ENCODE results near the gene ACOT2.
"Not testable (repeated sequence)": the region's sequence is repeated elsewhere in the genome, so short reads cannot be mapped to it uniquely, and the experiment has no call there.

ACOT2 gene

GRCh38 chr14:73569185-73569958 lies at the start of gene ACOT2:
ACOT2 (plus strand) TSS chr14:73569213; CDS start chr14:73569241, 28 bp downstream.
- peak; percentile 30 for DNase-seq (ENCODE audit: low read depth)

- no peak for DNase-seq (ENCODE audit: low read depth)
Observed at GRCh38 chr14:73521229-73521628, 47.8 kb upstream of the ACOT2 start.

- DNase-seq (ENCODE audit: low read depth): no peak
Observed at GRCh38 chr14:73524493-73524892, 44.5 kb upstream of the ACOT2 start.

- no peak for DNase-seq (ENCODE audit: low read depth)
Observed at GRCh38 chr14:73526036-73526984, 42.7 kb upstream of the ACOT2 start.

- not testable (repeated sequence) for DNase-seq (ENCODE audit: low read depth)
Observed at GRCh38 chr14:73529356-73529755, 39.7 kb upstream of the ACOT2 start.

GRCh38 chr14:73531971-73532370 lies 37.0 kb upstream of the ACOT2 start:
- not testable (repeated sequence) for DNase-seq (ENCODE audit: low read depth)

- not testable (repeated sequence) for DNase-seq (ENCODE audit: low read depth)
Observed at GRCh38 chr14:73537244-73538045, 31.6 kb upstream of the ACOT2 start.

GRCh38 chr14:73539017-73539416 lies 30.0 kb upstream of the ACOT2 start:
- not testable (repeated sequence) for DNase-seq (ENCODE audit: low read depth)

GRCh38 chr14:73542961-73543360 lies 26.1 kb upstream of the ACOT2 start:
- not testable (repeated sequence) for DNase-seq (ENCODE audit: low read depth)

GRCh38 chr14:73545353-73545752 lies 23.7 kb upstream of the ACOT2 start:
- not testable (repeated sequence) for DNase-seq (ENCODE audit: low read depth)

GRCh38 chr14:73549097-73549496 lies 19.9 kb upstream of the ACOT2 start:
- not testable (repeated sequence) for DNase-seq (ENCODE audit: low read depth)

- not testable (repeated sequence) for DNase-seq (ENCODE audit: low read depth)
Observed at GRCh38 chr14:73549889-73550524, 19.0 kb upstream of the ACOT2 start.

GRCh38 chr14:73553845-73554244 lies 15.2 kb upstream of the ACOT2 start:
- DNase-seq (ENCODE audit: low read depth): no peak

- DNase-seq (ENCODE audit: low read depth): not testable (repeated sequence)
Observed at GRCh38 chr14:73557201-73557600, 11.8 kb upstream of the ACOT2 start.

GRCh38 chr14:73558238-73558637 lies 10.8 kb upstream of the ACOT2 start:
- not testable (repeated sequence) for DNase-seq (ENCODE audit: low read depth)

- DNase-seq (ENCODE audit: low read depth): not testable (repeated sequence)
Observed at GRCh38 chr14:73562256-73562655, 6.8 kb upstream of the ACOT2 start.

GRCh38 chr14:73562696-73563095 lies 6.3 kb upstream of the ACOT2 start:
- peak; percentile 37 for DNase-seq (ENCODE audit: low read depth)

- not testable (repeated sequence) for DNase-seq (ENCODE audit: low read depth)
Observed at GRCh38 chr14:73566431-73566830, 2.6 kb upstream of the ACOT2 start.

- DNase-seq (ENCODE audit: low read depth): not testable (repeated sequence)
Observed at GRCh38 chr14:73566935-73567334, 2.1 kb upstream of the ACOT2 start.

GRCh38 chr14:73567358-73567757 lies 1.7 kb upstream of the ACOT2 start:
- no peak for DNase-seq (ENCODE audit: low read depth)

Data from CMK (cell line).